AG09319 (cell line): ENCODE measurements around the gene APRT.

Experiments
- DNase-seq: peaks from one replicate; pipeline ENCODE4 v3.0.0-alpha.2; 2010; ENCODE audit warnings: low read depth; ENCODE audit errors: extremely low read depth
- TF ChIP-seq, protein P1 (sequence below): IDR thresholded peaks from 2 replicates; pipeline ENCODE4 v1.5.1; 2011; ENCODE audit warnings: low read depth, mild to moderate bottlenecking, inconsistent platforms, low read length, moderate library complexity

APRT gene

DNA sequence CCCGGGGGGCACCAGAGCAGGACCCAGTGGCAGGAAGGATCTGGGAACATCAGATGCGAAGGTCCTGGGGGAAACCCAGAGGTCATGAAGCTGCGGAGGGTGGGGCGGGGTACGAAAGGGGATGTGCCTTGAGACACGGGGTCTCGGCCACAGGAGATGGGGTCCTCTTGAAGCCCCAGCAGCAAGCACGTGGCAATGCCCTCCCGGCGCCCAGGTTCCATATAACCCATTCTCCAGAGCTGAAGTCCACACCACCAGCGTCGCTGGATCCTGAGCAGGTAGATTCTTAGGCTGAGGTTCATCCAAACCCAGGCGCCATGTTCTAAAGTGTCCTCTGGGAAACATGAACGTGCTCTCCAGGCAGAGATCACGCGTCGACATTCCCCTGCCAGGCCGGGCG, 47.6 kb downstream of the APRT start:
- TF ChIP-seq, protein P1, sequence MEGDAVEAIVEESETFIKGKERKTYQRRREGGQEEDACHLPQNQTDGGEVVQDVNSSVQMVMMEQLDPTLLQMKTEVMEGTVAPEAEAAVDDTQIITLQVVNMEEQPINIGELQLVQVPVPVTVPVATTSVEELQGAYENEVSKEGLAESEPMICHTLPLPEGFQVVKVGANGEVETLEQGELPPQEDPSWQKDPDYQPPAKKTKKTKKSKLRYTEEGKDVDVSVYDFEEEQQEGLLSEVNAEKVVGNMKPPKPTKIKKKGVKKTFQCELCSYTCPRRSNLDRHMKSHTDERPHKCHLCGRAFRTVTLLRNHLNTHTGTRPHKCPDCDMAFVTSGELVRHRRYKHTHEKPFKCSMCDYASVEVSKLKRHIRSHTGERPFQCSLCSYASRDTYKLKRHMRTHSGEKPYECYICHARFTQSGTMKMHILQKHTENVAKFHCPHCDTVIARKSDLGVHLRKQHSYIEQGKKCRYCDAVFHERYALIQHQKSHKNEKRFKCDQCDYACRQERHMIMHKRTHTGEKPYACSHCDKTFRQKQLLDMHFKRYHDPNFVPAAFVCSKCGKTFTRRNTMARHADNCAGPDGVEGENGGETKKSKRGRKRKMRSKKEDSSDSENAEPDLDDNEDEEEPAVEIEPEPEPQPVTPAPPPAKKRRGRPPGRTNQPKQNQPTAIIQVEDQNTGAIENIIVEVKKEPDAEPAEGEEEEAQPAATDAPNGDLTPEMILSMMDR: no peak
- DNase-seq: no peak

DNA sequence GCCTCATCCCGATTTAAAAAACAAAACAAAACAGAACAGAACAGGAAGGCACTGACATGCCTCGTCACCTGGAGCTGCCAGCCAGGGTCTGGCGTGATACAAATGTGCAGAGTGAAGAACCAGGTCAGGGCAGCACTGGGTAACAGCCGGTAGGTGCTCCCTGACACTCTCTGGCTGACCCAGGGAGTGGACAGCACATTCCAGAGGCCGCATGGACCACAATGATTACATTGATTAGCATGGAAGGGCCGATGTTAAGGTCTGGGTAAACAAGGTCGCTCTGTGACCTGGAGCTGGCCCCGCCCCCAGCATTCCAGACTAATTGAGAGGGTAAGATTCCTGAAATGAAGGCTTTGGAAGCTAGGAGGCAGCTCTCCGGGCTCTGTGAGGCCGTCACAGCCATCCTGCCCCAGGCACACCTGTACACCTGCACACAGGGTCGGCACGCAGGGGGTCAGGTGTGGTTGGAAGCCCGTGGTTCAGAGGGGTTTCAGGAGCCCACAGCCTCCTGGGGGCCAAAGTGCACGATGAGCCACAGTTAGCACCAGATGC, 48.1 kb downstream of the APRT start:
- TF ChIP-seq, protein P1: no peak
- no peak for DNase-seq

GRCh38 chr16:88762941-88763340, 48.8 kb downstream of the APRT start:
- DNase-seq: no peak
- TF ChIP-seq, protein P1: no peak

DNA sequence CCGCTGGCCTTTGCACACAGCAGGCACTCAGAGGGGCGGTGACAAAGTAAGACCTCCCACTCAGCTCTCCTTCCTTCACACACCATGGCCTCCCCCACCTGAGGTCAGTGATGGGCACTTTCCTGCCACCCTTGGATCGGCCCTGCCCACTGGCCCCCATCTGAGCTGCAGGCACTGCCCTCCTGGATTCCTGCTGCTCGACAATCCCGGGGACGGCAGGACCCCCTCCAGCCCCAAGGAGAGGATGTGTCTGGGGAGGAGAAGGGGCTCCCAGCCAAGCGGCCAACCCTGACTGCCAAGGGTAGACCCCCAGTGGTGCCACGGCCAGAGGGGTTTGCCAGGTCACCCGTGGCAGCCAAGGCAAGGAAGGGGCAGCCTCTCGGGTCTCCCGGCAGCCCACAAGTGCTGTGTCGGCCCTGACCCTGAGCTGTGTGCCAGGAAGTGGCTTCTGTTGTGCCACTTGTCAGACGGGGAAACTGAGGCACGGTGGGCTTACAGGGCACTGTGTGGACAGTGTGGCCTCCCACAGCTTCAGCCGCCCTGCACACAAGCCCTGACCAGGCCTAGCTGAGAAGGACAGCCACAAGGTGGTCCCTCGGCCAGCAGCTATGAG, 49.4 kb downstream of the APRT start:
- TF ChIP-seq, protein P1: no peak
- DNase-seq: no peak

DNA sequence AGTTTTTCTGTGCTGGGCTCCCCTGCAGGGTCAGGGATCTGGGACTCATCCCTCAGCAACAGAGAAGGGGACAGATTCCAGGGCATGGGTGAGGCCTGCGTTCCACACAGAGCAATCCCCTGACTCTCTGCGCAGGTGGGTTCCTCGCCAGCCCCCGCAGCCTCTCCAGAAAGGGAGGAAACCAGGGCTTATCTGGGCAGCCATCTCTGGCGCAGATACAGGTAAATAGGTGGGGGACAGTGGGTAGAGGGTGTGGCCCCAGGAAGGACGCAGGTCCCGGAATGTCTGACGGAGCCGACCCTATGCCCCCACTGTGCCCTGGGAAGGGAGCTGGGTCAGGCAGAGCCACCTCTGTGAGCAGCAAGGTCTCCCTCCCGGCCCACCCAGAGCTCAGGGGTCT, 49.9 kb downstream of the APRT start:
- TF ChIP-seq, protein P1: no peak
- DNase-seq: no peak

DNA sequence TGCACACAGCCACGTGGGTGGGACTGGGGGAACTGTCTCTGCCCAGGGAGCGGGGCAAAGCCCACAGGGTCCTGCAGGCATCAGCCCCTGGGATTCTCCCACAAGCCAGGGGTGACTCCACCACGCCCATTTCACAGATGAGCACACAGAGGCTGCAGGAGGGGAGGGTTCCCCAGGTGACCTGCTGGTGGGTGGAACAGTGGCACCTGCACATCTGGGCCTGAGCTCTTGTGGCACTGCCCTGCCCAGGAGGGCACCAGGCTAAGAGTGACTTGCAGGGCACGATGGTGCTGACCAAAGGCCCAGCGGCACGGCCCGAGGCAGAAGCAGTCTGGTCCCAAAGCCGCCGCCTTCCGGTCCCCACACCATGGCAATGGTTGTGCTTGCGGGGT, 50.6 kb downstream of the APRT start:
- no peak for DNase-seq
- TF ChIP-seq, protein P1: no peak

- DNase-seq: no peak
Observed at GRCh38 chr16:88760424-88761142, 51.1 kb downstream of the APRT start.

More at GRCh38 chr16:88760424-88761142, 51.1 kb downstream of the APRT start:
- TF ChIP-seq, protein P1: no peak
